HUDEP-2 (cell line): Measurements from ENCODE around the gene MFRP.

Source experiments
- DNase-seq, 76 experiments: peaks; one replicate each; lab custom pipeline; 2025; ENCODE audit not compliant: unreplicated experiment in 76 of 76; lab: John Stamatoyannopoulos, UW

Gene MFRP

DNA sequence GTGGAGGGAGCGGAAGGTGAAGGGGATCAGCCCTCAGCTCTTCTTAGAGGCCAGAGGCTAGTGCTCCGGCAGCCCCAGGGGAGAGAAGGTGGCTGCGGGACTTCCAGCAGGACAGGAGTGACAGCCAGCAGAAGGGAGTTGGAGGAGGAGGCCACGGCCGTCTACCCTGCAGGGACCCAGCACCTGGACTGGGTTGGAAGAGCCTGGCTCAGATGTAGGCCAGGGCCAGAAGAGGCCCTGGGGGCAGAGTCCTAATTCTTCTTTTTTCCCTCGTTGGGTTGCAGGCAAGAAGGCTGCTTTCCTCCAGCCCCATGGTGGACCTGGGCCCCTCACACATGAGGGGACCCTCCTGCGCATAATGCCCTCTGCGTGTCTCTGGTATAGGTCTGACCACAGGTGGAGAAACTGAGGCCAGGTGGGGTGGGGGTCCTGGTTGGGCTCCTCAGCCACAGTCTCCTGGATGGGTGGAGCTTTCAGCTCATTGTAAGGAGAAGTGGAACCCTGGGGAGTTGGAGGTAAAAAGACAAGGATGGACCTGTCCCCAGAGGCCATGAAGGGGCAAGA is 27.3 kb downstream of the MFRP start:
- DNase-seq: peak in 1 of 76 experiments; percentile 0

DNA sequence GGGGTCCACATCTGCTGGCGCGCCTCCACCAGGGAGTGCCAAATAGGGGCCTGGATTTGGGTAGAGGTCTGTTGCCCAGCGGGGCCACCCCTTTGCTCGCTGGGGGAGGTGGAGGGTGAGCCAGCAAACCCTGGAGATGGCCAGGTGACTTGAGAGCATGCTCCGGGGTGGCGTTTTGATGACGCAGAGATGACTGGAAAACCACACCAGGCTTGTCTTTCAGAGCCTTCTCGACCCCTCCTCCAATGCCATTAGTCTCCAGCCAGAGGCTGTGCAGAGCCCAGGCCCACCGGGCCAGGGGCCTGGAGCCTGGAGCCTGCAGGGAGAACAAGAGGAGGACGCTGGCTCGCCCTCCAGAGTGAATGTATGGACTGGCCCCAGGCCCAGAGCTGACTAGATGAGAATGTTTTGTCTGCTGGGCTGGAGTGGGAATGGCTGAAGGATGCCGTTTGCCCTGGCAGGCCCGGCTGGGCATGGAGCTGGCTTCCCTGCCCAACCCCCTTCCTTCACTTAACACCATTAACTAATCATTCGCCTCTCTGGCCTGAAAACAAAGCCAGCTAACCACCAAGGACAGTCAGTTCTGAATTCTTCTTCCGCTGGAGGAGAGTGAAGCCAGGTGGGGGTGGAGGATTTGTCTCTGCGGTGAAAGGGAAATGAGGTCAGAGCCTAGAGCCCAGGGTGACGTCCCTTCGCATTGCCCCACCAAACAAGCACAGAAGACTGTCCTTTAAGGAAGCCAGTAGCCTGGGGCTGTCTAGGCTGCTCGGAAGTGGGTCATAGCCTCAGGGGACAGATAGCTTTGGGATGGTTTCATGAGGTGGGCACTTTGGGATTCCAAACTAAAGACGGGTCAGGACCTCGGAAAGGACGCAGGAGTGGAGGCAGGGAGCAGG is 28.0 kb downstream of the MFRP start:
- DNase-seq: no peak

DNA sequence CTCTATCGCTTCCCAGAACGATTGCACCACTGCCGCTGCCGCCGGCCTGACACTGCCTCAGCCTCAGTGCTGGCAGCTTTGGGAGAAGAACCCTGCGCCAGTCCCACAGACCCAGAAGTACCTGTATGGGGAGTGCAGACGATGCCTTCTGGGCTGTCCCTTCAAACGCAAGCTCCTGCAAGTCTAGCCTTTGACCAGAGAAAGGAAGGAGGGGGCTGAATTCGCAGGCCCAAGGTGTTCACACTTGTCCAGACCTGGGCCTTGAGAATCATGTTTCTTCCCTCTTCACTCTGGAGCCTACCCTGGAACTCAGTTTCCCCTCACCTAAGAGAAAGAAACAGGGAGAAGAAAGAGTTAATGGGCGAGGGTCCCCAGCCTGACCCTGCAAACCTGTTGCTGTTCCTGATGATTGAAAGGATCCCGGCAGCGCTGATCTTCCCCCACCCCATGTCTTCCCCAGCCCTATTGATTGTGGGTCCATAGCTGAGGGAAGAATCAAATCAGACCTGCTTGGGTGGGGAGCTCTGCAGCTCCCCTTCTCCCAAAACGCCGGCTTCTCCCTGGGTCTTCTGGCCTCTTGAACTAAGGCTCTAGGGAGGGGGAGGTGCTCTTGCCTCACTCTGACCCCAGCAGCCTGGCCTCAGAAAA is 28.8 kb downstream of the MFRP start:
- DNase-seq: no peak

DNA sequence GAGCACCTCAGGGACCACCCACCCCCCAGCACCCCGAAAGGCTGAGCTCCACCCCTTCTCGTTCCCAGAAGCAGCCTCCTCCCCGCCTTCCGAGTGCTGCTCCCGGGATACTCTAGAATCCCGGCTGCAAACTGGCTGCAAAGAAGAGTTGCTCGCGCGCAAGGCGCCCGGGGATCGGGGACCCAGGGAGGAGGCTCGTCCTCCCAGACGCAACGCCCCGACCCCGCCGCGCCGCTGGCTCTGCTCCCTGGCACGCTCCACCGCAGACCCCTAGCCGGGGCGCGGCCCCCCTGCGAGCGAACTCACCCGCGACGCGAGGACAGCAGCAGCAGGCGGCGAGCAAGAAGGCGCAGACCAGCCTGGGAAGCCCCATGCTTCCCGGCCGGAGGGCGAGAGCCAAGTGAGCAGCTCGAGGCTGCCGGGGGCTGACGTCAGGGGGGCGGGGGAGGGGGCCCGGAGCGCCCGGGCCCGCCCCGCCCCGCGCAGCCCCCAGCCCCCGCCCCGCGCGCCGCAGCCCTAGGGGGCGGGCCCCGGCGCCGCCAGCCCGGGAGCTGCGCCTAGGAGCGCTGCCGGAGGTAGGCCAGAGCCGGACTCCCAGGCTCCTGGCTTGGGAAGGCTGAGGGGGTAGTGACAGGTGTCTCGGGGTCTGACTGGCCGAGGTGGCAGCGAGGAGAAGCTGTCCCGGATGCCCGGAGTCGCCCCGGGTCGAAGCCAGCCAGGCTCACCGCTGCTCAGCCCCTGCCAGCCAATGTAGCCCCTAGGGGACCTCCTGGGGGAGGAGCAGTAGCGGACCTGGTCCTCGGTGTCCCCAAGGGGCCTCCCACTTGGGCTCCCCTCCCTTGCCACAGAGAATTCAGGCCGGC is 29.5 kb downstream of the MFRP start, which contains the start of gene MCAM:
MCAM (minus strand) TSS at position 402 of the 863 bp plus-strand sequence; CDS start at position 373, 29 bp downstream.
- DNase-seq: no peak

DNA sequence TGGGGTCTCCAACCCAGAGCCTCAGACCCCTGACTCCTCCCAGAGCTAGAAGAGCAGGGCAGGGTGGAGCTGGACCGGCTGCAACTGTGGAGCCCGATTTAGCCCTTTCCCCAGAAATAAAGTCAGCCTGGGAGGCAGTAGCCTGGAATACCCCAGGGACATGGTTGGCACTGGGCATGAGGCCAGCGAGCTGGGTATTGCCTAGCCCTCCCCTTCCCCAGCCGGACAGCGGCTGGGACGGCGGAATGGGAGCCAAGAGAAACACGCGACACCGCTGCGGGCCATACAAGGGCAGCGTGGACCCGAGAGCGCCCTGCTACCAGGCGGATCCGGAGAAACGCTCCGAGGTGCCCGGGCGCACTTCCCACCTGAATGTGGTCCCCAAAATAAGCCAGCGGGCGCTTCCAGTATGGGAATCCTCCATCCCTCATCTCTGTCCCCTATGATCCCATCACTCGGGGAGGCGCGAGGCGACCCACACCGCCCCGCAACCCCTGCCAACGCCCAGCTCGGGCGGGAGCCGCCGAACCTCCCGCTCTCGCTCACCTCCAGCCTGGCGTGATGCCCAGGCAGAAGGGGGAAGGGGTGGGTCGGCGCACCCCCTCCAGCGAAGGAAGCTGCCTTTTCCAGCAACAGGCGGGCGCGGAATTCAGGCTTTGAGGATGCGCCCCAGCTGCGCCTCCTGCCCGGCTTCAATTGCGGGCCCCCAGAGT is 30.3 kb downstream of the MFRP start:
- no peak for DNase-seq

DNA sequence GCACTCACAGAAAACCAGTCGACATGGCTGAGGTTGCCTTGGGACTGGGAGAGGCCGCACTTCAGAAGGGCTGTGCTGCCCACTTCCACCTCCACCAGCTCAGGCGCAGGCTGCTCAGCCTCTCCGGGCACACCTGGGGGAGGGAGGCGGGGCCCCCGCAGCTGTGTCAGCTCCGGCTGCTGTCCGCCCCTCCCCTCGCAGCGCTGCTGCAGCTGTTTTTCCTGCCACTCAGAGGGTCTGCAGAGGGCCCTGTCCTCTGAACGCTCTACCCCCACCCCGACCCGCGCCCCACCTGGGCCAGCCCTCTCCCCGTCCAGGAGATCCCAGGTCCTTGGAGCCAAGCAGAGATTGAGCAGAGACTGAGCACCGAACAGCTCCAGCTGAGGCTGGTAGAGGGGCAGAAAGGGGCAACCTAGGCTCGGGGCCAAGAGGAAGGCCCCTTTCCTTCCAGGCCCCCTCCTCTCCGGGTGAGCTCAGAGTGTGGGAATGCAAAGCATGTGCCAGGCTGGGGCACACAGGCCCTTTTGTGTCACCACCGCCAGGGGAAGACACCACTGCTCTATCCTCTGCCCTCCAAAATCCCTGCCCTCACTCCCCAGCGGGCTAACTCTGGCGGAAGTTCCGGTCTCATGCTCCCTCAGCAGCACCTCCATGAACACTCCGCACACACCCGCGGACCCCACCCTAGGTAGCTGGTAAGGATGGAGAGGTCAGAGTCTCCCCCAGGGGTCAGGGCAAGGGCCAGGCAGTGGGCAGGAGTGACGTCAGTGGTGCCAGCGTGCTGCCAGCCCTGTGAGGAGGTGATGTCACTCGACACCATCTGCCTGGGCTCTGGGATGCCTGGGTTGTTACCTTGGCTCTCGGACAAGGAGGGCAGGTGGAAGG is 31.1 kb downstream of the MFRP start:
- no peak for DNase-seq

DNA sequence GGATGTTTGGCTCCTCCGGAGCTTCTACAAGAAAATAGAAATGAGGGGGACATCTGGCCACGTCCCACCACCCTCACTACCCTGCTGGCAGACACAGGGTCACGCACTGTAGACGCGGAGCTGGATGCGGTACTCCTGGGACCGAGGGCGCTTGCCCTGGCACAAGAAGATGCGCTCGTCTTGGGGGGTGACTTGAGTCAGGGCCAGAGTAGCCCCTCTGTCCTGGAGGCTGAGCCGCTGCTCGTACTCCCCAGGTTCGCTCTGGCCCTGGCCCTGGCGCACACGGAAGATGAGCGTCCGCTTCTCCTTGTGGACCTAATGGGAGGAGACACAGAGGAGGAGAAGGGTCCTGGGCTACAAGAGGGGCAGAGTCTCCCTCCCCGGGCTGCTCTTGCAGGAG is 31.8 kb downstream of the MFRP start:
- no peak for DNase-seq

DNA sequence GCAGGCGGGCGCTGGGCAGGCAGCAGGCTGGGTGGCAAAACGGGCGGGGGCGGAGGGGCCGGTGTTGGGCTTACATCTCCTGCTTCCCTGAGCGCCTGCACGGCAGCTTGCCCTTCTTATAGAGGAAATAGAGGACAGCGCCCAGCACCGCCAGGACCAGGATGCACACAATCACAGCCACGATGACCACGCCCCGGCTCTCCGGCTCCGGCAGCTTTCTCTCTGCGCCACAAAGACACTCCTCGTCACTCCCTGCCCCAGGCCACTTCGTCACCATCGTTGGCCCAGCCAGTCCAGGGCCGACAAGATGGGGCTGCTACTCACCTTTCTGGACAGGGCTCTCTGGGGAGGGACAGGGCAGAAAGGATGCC is 35.8 kb downstream of the MFRP start:
- no peak for DNase-seq

DNA sequence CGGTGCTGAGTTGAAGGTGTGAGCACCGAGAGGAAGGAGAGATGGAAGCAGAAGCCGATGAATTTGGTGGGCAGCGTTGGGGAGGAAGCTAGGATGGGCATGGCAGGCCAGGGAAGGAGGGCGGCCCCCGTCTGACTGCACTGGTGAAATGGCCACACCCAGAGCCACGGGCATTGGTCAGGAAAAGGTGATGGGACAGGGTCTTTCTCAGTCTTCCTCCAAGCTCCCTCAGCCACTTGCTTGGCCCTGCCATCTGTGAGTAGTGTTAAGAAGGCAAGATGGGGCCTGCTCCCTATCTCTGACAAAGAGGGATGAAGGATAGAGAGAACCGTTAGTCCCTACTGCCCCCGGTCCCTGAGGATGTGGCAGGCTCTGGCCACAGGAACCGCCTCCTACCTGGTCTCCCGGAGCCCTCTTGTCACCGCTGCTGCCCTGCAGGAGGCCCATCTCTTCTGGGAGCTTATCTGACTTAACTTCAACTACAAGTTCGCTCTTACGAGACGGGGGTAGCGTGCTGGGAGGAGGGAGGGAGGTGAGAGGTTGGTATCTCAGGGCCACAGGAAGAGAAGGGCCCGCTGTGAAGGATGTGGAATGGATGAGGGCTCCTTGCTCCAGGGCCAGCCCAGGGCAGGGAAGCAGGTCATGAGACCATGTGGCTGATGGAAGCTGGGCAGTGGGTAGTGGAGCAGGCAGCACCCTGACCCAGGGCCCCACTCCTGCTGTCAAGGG is 36.4 kb downstream of the MFRP start:
- DNase-seq: no peak

DNA sequence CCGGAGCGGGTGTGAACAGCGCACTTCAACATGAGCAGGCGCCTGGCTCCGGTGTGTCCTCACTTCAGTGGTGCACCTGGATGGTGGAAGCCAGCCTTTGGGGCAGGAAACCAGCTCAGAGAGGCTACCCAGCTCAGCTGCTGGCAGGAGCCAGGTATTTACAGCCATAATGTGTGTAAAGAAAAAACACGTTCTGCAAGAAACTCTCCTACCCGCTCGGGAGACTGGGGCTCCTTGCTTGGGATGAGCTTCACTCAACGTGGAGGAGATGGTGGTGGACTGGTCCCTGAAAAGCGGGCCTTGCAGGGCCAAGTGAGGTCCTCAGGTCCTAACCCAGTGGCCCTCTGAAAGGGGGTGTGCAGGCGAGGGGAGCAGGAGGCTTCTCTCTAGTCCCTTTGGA is 37.1 kb downstream of the MFRP start:
- DNase-seq: no peak

DNA sequence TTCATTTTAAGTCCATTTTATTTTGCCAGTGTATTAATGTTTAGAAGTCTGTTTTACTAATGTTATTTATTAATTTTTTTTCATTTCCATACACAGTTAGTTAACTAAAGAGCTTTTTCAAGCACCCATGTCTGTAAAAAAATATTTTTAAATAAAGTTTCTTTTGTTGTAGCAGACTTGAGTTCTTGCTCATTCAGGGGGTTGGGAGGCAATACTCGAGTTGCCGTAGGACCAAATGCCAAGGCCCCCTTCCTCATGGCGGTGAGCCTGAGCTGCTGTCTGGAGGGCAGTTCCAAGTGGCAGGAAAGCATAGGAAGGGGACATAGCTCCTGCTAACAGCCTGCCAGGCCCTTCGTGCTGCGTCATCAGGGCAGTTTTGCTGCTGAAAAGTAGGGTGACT is 38.5 kb downstream of the MFRP start:
- DNase-seq: no peak

DNA sequence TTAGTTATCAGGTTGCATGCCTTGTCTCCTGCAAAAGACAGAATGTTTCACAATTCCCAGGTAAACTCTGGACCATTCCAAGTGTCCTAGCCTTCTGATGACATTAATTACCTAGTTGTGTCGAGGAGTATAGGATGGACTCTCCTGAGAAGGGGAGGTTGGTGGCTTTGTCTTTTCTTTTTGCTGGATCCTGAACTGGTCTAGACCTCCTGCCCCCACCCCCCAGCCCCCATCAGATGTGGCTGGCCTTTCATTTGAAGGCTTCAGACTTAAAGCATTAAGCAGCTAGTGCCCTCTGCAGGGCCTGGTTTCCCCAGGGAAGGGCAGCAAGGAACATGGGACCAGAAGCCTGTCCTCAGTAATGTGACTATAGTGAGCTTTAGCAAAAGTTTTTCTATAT is 39.3 kb downstream of the MFRP start:
- DNase-seq: no peak

DNA sequence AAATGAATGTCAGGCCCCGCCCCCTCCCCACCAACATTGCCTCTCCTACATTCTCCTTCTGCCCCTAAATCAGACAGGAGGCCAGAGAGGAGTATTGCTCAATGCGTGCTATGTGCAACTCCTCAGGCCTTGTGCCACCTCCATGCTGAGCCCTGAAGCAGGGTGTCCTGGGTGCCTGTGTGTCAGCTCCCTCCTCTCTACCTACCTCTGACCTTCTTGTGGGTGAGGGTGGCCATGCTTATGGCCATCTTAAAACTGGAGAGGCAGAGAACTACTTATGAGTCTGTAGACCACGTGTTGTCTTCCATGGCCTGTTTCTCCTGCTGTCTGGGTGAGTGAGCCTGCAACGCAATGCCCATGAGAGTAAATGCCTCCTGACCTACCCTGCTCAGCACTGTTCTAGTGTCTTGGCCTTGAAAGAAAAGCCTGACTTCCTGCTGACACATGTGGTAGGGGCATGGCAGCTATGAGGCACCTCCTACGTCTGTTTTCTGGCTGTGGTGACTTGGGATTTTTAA is 40.1 kb downstream of the MFRP start:
- DNase-seq: no peak

DNA sequence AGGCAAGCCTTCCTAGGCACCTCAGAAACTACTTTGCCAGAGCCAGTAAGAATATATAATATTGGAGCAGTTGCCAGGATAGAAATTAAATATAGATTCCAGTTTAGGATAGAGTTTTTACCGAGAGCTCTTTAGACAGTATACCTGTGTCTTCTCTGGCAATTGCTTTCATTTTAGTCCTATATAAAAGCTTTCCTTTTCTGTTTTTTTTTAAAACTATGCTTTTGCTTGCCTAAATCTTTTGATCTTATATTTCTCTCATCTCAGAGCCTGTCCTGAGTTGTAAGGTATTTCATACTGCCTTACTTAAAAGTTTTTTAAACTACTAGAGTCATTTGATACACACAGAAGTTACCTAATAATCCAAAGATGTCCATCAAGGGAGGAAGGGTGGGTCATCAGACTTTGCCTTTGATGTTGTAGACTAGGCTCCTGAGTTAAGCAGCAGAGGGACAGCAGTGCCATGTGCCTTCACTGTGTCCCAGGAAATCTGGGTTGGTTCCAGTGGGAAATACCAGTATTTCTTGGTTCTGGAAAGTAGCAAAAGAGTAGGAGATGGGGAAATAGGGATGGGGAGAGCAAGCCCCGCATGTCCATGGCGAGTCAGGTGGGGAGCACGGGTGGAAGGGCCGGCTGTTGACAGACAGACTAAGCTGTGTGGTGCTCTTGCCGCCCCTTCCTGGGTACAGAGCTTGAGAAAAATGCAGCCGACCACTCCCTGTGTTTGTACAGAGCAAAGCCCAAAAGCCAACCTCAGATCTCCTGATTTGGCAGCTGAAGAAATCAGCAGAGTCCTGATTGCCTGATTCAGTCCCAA is 40.7 kb downstream of the MFRP start:
- DNase-seq: no peak

DNA sequence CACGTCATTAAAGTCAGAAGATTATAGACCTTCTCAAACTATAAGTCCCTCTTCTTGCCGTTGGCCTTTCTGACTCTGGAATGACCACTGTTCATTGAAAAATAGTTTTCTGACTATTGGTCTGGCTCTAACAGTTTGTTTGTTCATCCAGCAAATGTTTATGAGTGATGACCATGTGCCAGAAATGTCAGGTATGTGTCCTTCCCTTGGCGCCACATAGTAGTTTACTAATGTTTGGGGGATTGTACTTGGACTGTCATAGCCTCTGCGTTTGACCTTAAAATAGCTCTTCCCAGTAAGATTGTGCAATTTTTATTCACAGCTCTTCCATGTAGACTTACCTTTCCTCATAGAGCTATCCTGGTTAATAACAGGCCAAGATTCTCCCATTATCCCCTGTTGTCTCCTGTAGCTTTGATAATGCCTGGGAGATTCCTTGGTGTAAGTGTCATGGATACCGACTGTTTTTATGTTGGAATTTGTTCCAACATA is 43.2 kb downstream of the MFRP start:
- DNase-seq: no peak

DNA sequence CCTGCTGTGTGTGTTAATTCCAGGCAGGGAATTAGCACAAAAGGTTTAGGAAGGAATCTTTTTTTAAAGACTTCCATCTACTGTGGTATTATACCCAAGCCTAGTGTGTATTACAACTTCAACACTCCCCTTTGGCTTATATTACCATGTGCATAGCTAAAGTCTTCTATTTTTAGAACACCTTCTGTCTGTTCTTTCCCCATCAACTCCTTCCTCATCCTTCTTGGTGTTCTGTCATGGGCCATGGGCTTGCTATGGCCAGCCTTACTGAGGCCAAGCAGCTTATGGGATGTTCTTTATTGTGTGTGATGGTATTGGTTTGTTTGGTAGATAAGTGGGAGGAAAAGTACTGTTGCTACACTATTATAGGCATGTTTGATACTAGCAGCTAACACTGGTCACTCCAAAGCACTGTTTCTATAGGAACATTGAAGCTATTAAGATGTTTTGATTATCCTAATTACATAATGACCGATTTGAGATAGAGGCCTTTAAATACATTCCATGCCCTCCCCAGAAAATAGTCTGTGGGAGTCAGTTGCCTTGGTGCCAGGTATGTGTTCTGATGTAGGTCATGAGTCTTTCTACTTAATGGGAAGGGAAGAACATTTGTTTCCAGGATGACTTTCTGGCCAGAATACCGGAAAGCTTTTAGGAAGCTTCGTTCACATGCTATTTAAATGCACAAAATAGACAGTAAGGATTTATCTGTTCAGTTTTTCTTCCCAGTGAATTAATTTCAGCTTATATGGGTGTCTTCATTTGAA is 46.1 kb downstream of the MFRP start:
- DNase-seq: no peak

DNA sequence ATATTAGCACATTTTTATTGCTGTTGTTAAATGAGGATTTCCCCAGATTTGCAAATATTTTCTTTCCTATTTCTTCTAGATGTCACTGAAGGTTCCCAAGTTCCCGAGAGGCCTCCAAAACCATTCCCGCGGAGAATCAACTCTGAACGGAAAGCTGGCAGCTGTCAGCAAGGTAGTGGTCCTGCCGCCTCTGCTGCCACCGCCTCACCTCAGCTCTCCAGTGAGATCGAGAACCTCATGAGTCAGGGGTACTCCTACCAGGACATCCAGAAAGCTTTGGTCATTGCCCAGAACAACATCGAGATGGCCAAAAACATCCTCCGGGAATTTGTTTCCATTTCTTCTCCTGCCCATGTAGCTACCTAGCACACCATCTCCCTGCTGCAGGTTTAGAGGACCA is 47.1 kb downstream of the MFRP start:
- DNase-seq: no peak
